Embryonic facial prominence (tissue), 1 donor: ENCODE results near the gene DSCAML1.
"Not testable (repeated sequence)": the region's sequence is repeated elsewhere in the genome, so short reads cannot be mapped to it uniquely, and the experiment has no call there.

Experiments
- DNase-seq: peaks from one replicate; pipeline ENCODE4 v3.0.0-alpha.2; 2016; ENCODE audit errors: extremely low spot score

DSCAML1 gene

GRCh38 chr11:117411736-117412135 is 385.3 kb downstream of the DSCAML1 start:
- DNase-seq = no peak

GRCh38 chr11:117410861-117411710 is 385.9 kb downstream of the DSCAML1 start:
- DNase-seq = no peak

- no peak for DNase-seq
Observed at GRCh38 chr11:117410238-117410637, 386.8 kb downstream of the DSCAML1 start.

GRCh38 chr11:117409511-117409910 is 387.5 kb downstream of the DSCAML1 start:
- DNase-seq = no peak

- DNase-seq = no peak
Observed at GRCh38 chr11:117408356-117408755, 388.7 kb downstream of the DSCAML1 start.

- DNase-seq = no peak
Observed at GRCh38 chr11:117407016-117407415, 390.0 kb downstream of the DSCAML1 start.

- not testable (repeated sequence) for DNase-seq
Observed at GRCh38 chr11:117405898-117406297, 391.1 kb downstream of the DSCAML1 start.

GRCh38 chr11:117399100-117399840 is 397.7 kb downstream of the DSCAML1 start:
- not testable (repeated sequence) for DNase-seq

- DNase-seq = not testable (repeated sequence)
Observed at GRCh38 chr11:117398618-117399017, 398.4 kb downstream of the DSCAML1 start.

GRCh38 chr11:117396970-117397369 is 400.0 kb downstream of the DSCAML1 start:
- DNase-seq = no peak

- no peak for DNase-seq
Observed at GRCh38 chr11:117395476-117395875, 401.5 kb downstream of the DSCAML1 start.

GRCh38 chr11:117394221-117394925 is 402.6 kb downstream of the DSCAML1 start:
- DNase-seq = no peak

- DNase-seq = no peak
Observed at GRCh38 chr11:117392979-117393378, 404.0 kb downstream of the DSCAML1 start.

GRCh38 chr11:117392001-117392690 is 404.9 kb downstream of the DSCAML1 start:
- DNase-seq = no peak

- DNase-seq = no peak
Observed at GRCh38 chr11:117391181-117391580, 405.8 kb downstream of the DSCAML1 start.

GRCh38 chr11:117390743-117391142 is 406.3 kb downstream of the DSCAML1 start:
- no peak for DNase-seq

- no peak for DNase-seq
Observed at GRCh38 chr11:117387992-117388755, 408.8 kb downstream of the DSCAML1 start.

- DNase-seq = no peak
Observed at GRCh38 chr11:117385906-117386305, 411.1 kb downstream of the DSCAML1 start.

- no peak for DNase-seq
Observed at GRCh38 chr11:117385471-117385870, 411.5 kb downstream of the DSCAML1 start.

GRCh38 chr11:117384045-117384444 is 413.0 kb downstream of the DSCAML1 start:
- no peak for DNase-seq

- no peak for DNase-seq
Observed at GRCh38 chr11:117382746-117383145, 414.3 kb downstream of the DSCAML1 start.
